ENCODE measurements around the gene GLRA3.

- no peak for TF ChIP-seq POLR2A (IDR thresholded peaks at IDR 0.05)
- TF ChIP-seq, protein P1, sequence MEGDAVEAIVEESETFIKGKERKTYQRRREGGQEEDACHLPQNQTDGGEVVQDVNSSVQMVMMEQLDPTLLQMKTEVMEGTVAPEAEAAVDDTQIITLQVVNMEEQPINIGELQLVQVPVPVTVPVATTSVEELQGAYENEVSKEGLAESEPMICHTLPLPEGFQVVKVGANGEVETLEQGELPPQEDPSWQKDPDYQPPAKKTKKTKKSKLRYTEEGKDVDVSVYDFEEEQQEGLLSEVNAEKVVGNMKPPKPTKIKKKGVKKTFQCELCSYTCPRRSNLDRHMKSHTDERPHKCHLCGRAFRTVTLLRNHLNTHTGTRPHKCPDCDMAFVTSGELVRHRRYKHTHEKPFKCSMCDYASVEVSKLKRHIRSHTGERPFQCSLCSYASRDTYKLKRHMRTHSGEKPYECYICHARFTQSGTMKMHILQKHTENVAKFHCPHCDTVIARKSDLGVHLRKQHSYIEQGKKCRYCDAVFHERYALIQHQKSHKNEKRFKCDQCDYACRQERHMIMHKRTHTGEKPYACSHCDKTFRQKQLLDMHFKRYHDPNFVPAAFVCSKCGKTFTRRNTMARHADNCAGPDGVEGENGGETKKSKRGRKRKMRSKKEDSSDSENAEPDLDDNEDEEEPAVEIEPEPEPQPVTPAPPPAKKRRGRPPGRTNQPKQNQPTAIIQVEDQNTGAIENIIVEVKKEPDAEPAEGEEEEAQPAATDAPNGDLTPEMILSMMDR (IDR thresholded peaks at IDR 0.05) = no peak
These were observed 82.3 kb downstream of the GLRA3 start for GRCh38 chr4:174746710-174747109.
